GM10248 (cell line): ENCODE results near the gene AUNIP.

Source experiments
- CTCF ChIA-PET: fragments of 300-600 bp; sonication (Branson Sonifier 250); formaldehyde crosslinking; extraction: SDS; loops from one replicate; lab custom pipeline; 2021; ENCODE audit warnings: antibody characterized with exemption; lab: Yijun Ruan, JAX
- POLR2A ChIA-PET: fragments of 350-650 bp; sonication (Branson Sonifier 250); formaldehyde crosslinking; extraction: SDS; loops from one replicate; lab custom pipeline; 2020; ENCODE audit warnings: antibody characterized with exemption; lab: Yijun Ruan, JAX
- DNase-seq: peaks from one replicate; pipeline ENCODE4 v3.0.0; 2012; ENCODE audit errors: extremely low spot score
- CTCF ChIP-seq: IDR thresholded peaks from 2 replicates; pipeline ENCODE4 v1.5.1; 2012; ENCODE audit warnings: mild to moderate bottlenecking, low read depth; ENCODE audit errors: extremely low read depth, missing control alignments, control extremely low read depth

AUNIP gene

GRCh38 chr1:25808481-25809244 lies 50.6 kb downstream of the AUNIP start:
- DNase-seq, result no peak
- POLR2A ChIA-PET, result no interaction called here
- CTCF ChIA-PET, result interaction anchor here (0.9 to 6.5 kb wide), 7 partner anchors 8 to 402 kb away, joined by 3 to 65 read pairs (median 7); partner anchors contain the start of genes MTFR1L and SELENON
- no peak for TF ChIP-seq CTCF

- CTCF ChIA-PET, result interaction anchor here (0.9 to 4.6 kb wide), 7 partner anchors 10 to 357 kb away, joined by 3 to 21 read pairs (median 3); no protein-coding TSS in a partner anchor
- no peak for TF ChIP-seq CTCF
- POLR2A ChIA-PET, result no interaction called here
- no peak for DNase-seq
Measured at GRCh38 chr1:25807480-25808390, 51.5 kb downstream of the AUNIP start.

GRCh38 chr1:25806418-25806817 lies 52.8 kb downstream of the AUNIP start:
- TF ChIP-seq CTCF, result no peak
- no peak for DNase-seq
- ChIA-PET CTCF (interaction anchor here (1.2 to 1.5 kb wide), 3 partner anchors 9 to 302 kb away, joined by 3 to 4 read pairs (median 3); no protein-coding TSS in a partner anchor), POLR2A (interaction anchor here (0.6 kb wide), 1 partner anchor 14 kb away, joined by 6 read pairs; no protein-coding TSS in a partner anchor)

- CTCF ChIA-PET, result interaction anchor here (1.4 kb wide), 1 partner anchor 10 kb away, joined by 4 read pairs; no protein-coding TSS in a partner anchor
- POLR2A ChIA-PET, result no interaction called here
- no peak for TF ChIP-seq CTCF
- DNase-seq, result no peak
Measured at GRCh38 chr1:25805863-25806225, 53.4 kb downstream of the AUNIP start.

GRCh38 chr1:25804964-25805862 lies 54.0 kb downstream of the AUNIP start:
- CTCF ChIA-PET, result interaction anchor here (1.1 to 1.4 kb wide), 3 partner anchors 8 to 9 kb away, joined by 3 to 4 read pairs (median 4); no protein-coding TSS in a partner anchor
- POLR2A ChIA-PET, result interaction anchor here (0.7 kb wide), 1 partner anchor 841 kb away, joined by 5 read pairs; no protein-coding TSS in a partner anchor
- DNase-seq, result no peak
- no peak for TF ChIP-seq CTCF
